HG03159 (cell line): ENCODE measurements around the gene SPHK1.

Experiments used
- ATAC-seq: cut with Tn5 transposase; IDR thresholded peaks from one replicate; pipeline ENCODE4 v1.9.1; 2021; ENCODE audit warnings: mild to moderate bottlenecking, moderate library complexity; ENCODE audit not compliant: unreplicated experiment

The SPHK1 gene

GRCh38 chr17:76384987-76385891 lies 830 bp downstream of the SPHK1 start:
- no peak for ATAC-seq

GRCh38 chr17:76385892-76386786 lies 1.7 kb downstream of the SPHK1 start:
- ATAC-seq, result no peak

GRCh38 chr17:76386966-76387765 lies 2.8 kb downstream of the SPHK1 start:
- no peak for ATAC-seq

DNA sequence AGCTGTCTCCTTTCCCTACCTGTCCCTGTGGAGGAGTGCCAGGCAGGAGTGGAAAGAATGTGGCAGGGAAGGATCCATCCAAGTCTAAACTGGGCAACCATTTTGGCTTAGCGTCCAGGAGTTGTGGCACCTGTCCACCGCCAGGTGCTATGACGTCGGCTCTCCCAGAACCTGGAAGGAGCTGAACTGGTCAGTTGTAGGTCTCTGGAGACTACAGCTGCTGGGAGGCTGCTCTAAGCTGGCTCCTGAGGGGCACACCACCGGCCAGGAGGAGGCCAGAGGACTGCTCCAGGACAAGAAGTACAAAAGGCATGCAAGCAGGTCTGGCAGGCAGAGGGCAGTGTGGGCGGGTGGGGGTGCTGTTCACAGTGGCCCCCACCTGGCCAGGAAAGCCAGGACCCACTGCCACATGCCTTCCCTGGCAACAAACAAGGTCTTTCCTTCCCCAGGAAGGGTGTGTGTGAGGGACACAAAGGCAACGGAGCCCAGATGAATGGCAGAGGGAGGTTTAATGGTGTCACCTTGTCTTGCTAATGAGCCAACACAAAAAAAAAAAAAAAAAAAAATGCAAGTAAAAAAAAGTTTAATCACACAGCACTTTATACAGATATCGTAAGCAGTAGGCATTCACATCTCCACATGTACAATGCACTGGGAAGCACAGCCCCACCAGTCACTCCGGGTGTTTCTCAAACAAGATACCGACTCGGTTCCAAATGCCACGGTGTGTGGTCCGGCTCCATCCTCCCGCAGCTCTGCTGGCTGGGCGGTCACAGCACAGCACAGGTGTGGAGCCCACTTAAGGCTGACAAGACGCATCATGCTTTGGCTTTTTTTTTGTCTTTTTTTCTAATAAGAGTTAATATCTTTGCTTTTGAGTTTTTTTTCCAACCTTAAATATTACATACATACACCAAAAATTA lies 4.8 kb downstream of the SPHK1 start:
- ATAC-seq, result no peak

DNA sequence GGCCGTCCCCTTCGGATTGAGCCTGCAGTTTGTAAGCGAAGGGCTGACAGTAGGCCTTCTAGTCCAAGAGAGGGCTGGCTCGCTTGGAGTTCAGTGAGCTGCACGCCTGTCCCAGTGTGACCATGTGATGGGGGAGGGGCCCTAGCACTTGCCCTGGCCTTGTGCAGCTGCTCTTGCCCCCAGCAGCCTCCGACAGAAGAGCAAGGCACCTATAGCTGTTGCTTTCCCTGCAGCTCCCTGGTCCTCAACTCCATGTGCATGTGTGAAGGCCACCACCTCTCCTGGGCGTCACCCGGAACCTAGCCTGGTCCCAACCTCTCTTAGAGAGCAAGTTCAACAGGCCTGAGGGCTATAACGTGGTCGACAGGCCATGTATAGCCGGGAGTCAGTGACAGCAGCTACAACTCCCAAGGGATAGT lies 5.6 kb downstream of the SPHK1 start:
- ATAC-seq, result no peak

DNA sequence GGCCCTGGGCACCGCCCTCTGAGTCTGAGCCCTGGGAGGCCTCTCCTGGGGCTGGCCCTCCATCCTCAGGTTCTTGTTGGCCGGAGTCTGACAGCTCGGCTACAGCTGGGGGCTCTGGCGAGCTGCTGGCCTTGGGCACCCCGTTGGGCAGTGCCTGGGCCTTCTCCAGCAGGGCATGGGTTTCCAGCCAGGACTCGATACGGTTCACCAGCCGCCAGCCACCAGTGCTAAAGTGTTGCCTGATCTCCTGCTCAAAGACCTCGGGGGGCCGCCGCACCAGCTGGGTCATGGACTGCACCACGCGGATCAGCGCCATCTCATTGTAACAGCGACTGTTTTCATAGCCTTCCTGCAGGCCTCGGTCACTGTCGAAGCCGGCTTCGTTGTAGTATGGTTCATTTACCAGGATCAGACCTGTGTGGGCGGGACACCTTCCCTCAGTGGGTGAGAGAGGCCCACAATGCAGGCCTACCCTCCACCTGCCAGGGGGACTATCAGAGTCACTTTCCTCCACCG lies 6.8 kb downstream of the SPHK1 start:
- ATAC-seq, result no peak

GRCh38 chr17:76394166-76394565 lies 9.8 kb downstream of the SPHK1 start:
- ATAC-seq, result no peak

DNA sequence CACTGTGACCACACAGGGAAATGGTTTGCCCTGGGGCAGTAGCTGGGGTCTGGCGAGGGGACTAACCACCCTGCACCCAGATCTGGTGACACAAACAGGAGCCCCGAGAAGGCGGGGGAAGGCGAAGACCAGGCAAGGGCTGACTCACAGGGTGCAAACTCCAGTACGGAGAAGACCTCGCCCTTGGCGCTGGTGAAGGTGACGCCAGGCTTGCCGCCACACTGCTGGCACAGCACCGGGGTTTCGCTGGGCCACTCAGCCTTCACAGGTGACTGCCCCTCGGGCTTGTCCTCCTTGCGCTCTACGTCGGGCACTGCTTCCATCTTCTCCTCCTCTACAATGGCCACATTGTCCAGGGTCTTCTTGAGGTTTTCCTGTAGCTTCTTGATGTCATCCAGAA lies 11.6 kb downstream of the SPHK1 start:
- no peak for ATAC-seq

- ATAC-seq, result no peak
These were observed 12.8 kb downstream of the SPHK1 start for GRCh38 chr17:76397184-76397583.

GRCh38 chr17:76397687-76398522 lies 13.5 kb downstream of the SPHK1 start:
- no peak for ATAC-seq

DNA sequence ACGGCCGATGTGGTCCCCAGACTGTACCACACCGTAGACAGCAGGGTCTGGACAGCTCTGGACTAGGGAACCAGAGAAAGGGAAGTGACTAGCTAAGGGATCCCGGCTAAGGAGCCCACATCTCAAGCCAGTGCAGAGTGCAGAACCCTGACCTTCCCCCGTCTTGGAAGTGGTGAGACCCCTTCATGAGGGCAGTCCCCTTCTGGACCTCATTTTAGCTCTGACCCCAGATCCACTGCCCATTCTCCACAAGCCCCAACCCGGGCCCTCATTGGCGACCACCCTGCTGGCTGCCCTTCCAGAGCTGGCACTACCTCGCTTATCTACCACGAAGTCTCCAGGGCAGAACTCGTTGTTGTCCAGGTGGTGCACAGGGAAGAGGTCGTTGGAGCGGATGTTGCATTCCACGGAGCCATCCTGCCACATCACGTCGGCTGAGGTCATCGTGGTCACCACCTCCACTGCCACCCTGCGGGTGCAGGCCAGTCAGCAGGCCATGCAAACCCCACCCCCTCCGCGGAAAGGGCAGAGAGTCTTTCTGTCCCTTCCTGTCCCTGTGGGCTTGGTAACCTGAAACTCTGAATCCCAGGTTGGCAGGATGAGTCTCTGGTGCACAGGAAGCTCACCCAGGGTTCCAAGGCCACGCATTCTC lies 14.2 kb downstream of the SPHK1 start:
- ATAC-seq, result no peak

GRCh38 chr17:76399175-76400172 lies 15.1 kb downstream of the SPHK1 start:
- ATAC-seq, result no peak

DNA sequence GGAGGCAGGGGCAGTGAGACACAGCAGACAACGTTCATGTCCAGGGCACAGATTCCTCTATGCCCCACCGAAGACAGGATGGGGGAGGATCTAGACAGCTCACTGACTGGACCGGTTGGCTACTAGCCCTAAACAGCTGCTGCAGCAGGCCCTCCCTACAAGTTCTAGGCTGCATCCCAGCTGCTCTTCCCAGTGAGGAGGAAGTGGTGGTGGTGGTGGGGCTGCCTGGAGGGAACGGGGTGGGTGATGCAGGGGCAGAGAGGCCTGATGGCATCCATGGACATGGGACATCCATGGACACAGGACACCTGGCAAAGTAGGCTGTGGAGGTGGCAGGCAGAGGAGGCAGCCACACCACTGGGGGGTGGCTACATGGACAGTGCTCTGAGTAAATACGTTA lies 18.3 kb downstream of the SPHK1 start:
- no peak for ATAC-seq

DNA sequence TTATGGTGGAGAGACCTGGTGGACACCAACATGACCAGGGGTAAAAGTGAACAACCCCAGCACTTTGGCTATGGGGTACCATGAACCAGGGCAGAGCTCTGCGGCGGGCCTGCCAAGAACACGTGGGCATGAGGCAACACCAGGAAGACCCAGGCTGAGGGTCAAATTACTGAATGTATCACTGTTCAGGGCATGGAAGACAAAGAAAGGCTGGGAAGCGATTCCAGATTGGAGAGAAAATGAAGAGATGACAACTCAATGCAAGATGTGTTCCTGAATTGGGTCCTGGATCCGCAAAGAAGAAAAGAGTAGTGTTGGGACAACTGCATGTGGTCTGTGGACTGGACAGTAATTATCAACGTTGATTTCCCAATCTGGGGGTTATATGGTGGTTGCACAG lies 19.8 kb downstream of the SPHK1 start:
- no peak for ATAC-seq

GRCh38 chr17:76404976-76405563 lies 20.7 kb downstream of the SPHK1 start:
- ATAC-seq, result no peak

- no peak for ATAC-seq
These were observed 21.2 kb downstream of the SPHK1 start for GRCh38 chr17:76405607-76405966.
